SKM-1 treated with dmso at 0.1 percent for 144 hours (cell line): Measurements from ENCODE around the gene SH2D7.

Experiments used
- DNase-seq: peaks from one replicate; lab custom pipeline; 2025; ENCODE audit not compliant: unreplicated experiment; lab: John Stamatoyannopoulos, UW

SH2D7 gene

GRCh38 chr15:78103406-78104118, 11.2 kb downstream of the SH2D7 start:
- peak; percentile 57 for DNase-seq

- no peak for DNase-seq
These were observed 11.7 kb downstream of the SH2D7 start for GRCh38 chr15:78104119-78104479.

- DNase-seq = no peak
These were observed 12.5 kb downstream of the SH2D7 start for GRCh38 chr15:78104566-78105475.

DNA sequence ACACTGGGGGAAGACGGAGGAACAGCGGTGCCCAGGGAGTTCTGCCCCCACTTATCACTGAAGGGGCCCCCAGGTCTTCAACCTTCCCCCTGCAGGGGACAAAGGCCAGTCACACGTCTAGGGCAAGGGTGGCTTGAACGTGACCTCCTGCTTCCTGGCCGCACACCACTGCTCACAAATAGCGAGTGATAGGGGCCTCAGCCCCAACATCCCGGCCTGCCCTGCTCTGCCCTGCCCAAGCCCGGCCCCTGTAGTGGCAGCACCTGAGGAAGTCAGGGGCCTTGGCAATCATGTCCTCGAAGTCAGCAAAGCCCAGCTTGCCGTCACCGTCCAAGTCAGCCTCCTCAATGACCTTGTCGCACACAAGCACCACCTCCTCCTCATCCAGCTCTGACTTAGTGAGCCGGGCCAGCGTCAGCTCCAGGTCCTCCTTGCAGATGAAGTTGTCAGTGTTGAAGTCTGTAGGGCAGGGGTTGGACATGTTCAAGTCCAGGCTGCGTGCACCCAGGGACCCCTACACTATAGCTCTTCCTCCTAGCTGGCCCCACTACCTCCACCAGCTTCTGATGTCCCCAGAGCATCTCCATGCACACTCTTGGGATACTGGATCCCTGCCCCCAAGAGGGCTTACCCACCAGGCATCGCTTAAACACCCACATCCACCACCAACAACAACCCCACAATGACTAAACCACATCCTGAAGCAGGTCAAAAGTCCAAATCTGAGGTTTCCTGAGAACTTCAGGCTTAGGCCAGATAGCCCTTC, 13.3 kb downstream of the SH2D7 start:
- no peak for DNase-seq

DNA sequence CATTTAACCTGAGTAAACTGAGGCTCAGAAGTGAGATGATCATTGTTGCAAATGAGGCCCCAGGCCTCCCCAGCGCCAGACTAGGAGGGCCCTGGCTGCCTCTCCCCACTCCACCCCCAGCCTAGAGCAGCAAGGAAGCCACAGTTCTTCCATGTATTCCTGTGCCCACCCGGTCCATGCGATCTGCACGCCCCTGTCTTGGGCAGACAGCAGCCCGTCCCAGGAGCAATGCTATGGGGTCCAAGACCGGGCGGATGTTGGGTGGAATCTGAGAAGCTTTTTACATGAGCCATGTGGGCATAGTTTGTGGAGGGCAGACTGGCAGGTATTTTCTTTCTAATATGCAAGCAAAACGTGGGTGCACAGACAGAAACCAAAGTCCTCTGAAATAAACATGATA, 15.1 kb downstream of the SH2D7 start:
- DNase-seq = no peak

DNA sequence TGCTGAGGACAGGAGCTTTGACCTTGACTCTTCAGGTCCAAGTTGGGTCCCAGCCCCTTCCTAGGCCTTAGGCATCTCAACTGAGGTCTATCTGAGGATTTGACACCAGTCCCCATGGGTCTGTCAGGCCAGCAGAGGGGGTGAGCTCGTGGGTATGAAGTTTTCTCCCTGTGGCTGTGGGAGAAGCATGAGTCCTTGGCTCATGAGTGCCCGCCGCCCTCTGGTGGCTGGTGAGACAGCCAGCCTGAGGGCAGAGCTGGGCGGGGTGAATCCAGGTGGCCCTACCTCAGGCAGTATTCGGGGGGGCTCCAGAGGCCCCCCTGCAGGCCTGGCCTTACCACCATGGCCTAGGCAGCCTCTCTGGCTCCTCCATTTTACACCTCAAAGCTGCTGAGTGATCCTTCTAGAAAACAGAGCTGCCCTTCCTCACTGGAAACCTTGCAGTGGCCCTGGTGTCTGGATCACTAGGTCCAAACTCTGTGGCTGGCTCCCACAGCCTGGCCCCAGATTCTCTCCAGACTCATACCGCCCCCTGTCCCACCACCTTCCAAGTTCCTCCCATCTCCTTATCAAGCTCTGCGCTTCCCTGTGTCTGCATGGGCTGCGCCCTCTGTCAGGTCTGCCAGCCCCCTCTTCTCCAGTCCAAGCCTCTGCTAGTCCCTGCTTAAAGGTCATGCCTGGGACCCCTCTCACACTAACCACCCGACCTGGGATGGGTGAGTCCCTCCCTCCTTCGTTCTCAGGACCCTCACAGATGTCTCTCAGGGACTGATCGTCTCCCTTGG, 16.1 kb downstream of the SH2D7 start:
- DNase-seq = peak; percentile 82

DNA sequence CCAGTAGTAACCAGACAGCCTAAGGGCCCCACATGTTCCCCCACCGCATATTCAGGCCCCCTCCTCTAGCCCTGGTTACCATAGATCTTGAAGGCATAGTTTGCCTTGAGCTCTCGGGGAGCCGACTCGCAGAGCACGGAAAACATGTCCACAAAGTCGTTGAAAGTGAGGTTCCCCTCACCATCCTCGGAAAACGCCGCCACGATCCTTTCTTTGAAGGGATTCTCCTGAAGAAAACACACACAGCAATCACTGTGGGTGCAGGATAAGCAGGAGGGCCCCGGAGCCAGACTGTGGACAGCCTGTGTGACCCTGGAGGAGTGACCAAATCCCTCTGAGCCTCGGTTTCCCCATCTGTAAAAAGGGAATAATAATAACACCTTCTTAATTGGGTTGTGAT, 16.8 kb downstream of the SH2D7 start:
- no peak for DNase-seq

- no peak for DNase-seq
These were observed 17.7 kb downstream of the SH2D7 start for GRCh38 chr15:78110096-78110495.

GRCh38 chr15:78110916-78111475, 18.6 kb downstream of the SH2D7 start:
- no peak for DNase-seq

DNA sequence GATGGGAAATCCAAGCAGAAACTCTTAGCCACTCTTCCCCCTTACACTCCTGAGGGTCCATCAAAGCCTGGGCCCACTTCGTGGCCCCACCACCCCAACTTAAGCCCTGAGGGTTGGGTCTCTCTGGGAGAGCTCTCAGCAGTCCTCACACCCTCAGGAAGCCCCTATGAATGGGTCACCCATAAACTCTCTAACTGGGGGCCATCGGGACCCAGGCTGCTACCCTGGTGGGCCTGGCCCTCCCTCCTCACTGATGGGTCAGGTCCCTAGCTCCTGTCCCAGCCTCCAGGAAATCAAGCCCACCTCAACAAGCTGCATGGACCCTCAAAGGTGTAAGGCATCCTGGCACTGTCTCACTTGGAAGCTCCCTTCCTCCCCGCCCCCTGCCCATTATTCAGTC, 19.4 kb downstream of the SH2D7 start:
- no peak for DNase-seq

- DNase-seq = no peak
These were observed 20.2 kb downstream of the SH2D7 start for GRCh38 chr15:78112551-78112950.

- DNase-seq = no peak
These were observed 28.2 kb downstream of the SH2D7 start for GRCh38 chr15:78120523-78120922.

DNA sequence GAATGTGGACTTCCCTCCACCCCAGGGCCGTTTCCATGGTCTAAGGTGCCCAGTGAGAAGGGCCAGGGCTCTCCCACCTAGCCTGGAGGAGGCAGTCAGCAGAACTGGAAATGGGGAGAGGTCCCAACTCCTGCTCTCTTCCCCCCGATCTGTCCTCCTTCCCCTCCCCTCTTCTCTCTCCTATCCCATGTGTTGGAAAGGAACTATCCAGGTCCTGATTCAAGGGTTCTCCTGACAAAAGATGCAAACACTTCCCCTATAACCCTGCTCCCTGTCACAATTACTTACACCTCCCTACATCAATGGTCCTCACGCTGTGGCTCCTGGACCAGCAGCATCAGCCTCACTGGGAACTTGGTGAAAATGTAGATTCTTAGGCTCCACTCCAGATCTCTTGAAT, 32.9 kb downstream of the SH2D7 start:
- DNase-seq = no peak

GRCh38 chr15:78127882-78128281, 35.5 kb downstream of the SH2D7 start:
- DNase-seq = no peak

DNA sequence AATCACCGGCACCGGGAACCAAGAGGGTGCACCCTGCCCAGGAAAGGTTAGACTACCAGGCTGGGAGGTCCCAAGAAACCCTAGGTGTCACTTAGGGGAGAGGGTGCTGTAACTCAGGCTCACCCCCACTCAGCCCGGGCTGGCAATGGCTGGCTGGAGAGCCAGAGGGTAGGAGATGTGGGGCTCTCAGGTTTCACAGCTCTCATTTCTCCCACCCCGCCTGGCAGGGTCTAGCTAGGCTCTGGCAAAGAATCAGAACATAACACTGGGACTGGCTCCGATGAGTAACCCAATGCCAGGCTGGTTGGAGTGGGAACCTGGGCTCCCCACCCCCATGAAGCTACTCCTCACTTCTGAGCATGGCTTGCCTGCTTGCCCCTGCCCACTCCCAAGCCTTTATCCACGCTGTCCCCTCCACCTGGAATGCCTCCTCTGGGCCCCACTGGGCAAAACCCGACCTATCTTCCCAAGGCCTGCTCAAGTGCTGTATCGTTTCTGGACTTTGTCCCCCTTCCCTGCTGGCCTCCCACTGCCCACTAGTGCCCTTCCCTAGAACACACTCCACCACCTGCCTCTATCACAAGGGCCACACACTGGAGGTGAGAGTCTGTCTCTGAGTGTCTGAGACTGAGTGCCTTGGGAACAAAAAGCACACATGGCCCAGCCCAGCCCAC, 36.9 kb downstream of the SH2D7 start:
- no peak for DNase-seq

GRCh38 chr15:78129751-78130287, 37.5 kb downstream of the SH2D7 start:
- DNase-seq = no peak

- no peak for DNase-seq
These were observed 38.3 kb downstream of the SH2D7 start for GRCh38 chr15:78130466-78131294.

DNA sequence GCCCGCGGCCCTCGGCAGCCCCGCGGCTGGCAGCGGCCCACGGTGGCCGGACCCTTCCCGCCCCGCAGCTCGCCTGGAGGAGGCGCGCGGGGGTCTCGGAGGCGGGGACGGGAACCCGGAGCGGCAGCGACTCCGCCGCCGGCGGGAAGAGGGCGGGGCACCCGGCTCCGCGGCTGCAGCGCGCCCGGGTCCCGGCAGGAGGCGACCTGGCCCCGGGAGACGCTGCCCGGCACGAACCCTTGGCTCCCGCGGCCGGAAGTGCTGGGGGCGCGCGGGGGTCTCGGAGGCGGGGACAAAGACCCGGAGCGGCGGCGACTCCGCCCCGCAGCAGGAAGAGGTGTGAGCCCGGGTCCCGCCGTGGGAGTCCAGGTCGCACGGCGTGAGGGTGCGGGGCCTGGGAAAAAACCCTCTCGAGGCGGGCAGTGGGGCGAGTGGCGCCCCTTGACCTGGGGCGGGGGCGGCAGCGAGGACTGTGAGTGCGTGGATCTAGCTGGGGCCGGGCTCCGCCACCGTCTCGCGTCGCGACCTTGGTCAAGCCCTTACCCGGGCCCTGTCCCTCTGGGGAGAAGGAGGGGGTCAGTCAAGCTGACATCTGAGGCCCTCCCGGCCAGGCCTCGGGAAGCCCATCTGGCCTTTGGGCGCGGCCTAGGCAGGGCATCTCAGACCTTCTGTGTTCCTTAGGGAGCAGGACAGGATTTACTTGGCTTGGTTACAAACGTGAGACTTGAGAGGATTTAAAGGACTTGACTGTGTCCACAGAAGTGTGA, 39.1 kb downstream of the SH2D7 start, which contains the start of gene CIB2:
Gene CIB2 (minus strand): TSS at position 151 of the 767 bp plus-strand sequence. CDS start 230 bp downstream, outside the sequence.
- peak; percentile 52 for DNase-seq
